Activated CD4-positive, alpha-beta T cell treated with anti-CD3 and anti-CD28 coated beads, Interleukin-2, amount 50 U/mL, for 24 hours (primary cell): ENCODE data around the gene RBM14.
"Not testable (repeated sequence)": the region's sequence is repeated elsewhere in the genome, so short reads cannot be mapped to it uniquely, and the experiment has no call there.

ENCODE experiments used
- DNase-seq, 2 donors: peaks; one replicate each; pipeline ENCODE4 v3.0.0-alpha.2; 2020; ENCODE audit warnings: low read depth in 1 of 2, low spot score in 1 of 2

RBM14 gene

DNA sequence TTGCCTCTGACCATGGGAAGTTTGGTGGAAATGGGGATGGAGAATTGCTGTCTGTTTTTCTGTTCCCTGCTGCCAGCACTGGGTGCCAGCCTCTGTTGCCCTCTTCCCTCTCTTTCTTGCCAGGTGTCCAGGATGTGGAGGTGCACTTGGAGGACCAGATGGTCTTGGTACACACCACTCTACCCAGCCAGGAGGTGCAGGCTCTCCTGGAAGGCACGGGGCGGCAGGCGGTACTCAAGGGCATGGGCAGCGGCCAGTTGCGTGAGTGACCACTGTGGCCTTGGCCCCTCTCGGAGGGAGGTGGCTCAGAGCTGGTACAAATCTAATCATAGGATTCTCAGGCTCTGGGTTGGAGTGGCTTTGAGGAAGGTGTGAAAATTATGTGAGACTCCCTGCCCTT lies 17.4 kb upstream of the RBM14 start:
- no peak for DNase-seq

GRCh38 chr11:66600219-66600618 lies 16.2 kb upstream of the RBM14 start:
- DNase-seq = no peak

DNA sequence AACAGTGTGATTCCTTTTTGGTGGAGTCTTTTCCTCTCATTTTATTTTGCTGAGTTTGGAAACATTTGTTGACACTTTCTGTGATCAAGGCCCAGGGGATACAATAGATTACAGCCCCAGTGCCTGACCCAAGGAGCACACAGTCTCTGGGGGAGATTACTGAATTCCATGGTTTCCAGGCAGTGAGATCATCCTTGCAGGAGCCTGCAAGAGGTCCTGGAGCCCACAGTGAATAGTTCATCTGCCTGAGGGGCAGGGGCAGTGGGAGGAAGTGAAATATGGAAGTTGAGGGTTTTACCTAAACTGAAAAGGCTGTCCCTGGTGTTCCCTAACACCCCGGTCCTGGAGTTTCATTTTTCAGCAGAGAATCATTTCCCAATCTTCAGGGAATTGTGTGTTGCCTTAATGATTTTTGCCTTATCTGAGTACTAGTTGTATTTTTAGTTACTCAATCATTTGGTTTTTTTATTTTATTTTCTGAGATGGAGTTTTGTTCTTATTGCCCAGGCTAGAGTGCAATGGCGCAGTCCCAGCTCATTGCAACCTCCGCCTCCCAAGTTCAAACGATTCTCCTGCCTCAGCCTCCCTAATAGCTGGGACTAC lies 15.7 kb upstream of the RBM14 start:
- no peak for DNase-seq

- DNase-seq = no peak
Measured at GRCh38 chr11:66603072-66603471, 13.4 kb upstream of the RBM14 start.

DNA sequence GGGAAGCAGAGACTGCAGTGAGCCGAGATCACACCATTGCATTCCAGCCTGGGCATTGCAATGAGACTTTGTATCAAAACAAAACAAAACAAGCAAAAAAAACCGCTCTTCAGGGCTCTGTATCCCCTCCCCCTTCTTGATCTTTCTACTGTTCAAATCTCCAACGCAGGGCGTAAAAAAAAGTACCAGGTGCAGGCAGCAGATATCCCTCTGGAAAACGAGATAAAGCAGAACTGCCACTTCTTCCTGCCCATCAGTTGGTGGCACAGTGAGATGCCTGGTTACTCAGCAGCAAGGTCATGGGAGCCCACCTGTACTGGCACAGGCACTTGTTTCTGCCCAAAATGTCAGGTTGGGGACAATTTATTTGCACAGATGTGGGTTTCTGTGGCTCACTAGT lies 12.3 kb upstream of the RBM14 start:
- no peak for DNase-seq

- DNase-seq = not testable (repeated sequence)
Measured at GRCh38 chr11:66606608-66607007, 9.8 kb upstream of the RBM14 start.

- no peak for DNase-seq
Measured at GRCh38 chr11:66607126-66607834, 9.2 kb upstream of the RBM14 start.

DNA sequence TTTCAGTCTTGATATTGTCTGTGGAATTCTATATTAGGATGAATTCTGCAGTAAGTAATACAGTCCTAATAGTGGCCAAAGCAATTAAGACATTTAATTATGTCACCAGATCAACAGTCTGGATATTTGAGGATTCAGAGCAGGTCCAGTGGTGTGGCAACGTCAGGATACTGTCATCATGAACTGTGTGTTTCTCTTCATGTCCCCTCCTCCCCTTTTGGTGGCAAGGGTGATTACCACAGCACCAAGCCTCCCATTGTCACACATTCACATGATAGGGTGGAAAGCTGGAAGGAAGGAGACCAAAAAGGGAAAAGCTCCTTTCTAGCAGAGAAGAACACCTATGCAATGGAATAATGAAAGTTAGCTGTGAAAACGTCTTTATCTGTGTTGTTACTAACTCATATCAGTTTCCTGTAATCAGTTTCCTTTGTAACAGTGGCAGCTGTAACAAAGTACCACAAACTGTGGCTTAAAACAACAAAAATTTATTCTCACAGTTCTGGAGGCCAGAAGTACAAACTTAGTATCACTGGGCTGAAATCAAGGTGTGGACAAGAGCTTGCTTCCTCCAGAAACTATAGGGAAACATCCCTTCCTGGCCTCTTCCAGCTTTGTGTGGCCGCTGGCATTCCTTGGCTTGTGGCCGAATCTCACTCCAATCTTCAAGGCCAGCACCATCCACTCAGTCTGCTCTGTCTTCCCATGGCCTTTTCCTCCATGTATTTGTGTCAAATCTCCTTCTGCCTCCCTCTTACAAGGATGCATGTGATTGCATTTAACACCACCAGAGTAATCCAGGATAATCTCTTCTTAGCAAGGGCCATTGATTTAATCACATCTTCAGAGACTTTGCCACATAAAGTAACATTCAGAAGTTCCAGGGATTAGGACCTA lies 6.5 kb upstream of the RBM14 start:
- no peak for DNase-seq

DNA sequence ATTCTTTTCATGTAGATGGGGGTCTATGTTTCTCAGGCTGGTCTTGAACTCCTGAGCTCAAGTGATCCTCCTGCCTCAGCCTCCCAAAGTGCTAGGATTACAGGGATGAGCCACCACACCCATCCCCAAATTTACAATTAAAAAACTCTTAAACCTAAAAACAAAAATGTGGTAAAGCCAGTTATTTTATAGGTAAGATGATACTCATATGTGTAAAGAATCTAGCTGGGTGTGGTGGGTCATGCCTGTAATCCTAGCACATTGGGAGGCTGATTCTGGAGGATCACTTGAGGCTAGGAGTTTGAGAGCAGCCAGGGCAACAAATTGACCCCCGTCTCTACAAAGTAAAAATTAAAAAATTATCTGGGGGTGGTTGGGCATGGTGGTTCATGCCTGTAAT lies 4.0 kb upstream of the RBM14 start:
- DNase-seq = no peak

DNA sequence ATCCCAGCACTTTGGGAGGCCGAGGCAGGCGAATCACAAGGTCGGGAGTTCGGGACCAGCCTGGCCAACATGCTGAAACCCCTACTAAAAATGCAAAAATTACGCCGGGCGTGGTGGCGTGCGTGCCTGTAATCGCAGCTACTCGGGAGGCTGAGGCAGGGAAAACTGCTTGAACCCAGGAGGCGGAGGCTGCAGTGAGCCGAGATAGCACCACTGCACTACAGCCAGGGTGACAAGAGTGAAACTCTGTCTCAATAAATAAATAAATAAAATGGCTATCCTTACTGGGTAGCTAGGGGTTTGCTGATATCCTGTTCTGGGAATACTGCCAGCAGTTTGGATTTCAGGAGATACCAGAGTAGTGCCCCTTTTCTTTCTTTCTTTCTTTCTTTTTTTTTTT lies 2.4 kb upstream of the RBM14 start:
- DNase-seq = no peak

DNA sequence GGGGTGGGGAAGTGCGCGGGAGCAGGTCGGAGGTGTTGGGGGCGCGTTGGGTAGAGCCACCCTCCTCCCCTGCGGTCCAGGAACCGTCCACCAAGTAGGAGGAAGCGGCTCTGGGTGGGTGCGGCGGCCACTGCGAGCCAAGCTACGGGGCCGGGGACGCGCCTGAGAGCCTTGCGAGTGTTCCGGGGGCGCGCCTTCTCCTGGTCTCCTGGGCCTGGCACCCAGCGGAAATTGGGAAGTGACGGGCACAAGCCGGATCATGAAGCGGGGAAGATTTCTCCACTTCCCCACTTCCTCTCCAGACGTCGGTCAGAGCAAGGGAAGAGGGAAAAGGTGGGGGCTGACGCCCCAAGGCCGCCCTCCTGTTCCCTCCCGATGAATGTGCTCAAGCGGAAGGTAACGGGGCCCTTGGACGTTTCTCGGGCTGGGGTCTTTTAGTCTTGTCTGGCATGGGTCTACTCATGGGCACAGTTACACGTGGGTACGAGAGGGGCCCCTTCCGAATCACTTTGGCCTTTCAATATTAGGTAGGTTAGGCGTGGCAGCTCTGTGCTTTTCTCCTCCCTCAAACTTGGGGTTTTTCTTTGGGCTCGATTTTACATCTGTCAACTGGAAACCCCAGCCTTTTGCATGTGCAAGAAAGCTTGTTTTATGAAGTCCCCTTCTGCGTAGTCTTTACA lies 865 bp downstream of the RBM14 start:
- DNase-seq = no peak

DNA sequence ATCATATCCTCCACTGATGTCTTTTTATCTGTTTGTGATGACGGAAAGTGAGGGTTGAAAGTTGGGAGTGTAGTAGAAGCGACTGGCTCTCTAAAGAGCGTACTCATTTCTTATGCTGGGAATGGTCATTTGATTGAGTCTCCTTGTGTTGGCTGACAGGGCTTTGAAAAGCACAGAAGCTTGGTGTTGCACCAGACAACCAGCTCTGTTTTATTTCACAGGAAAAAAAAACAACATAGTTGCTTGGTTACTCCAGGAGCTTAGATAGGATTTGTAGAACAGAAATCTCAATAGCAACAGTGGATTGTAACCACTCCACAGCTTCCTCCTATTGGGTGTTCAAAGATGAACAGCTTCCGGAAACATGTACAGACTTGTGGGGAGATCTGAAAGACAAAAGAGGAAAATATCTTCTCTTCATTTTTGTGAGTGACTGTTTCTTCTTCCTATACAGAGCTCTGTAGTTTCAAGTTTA lies 2.7 kb downstream of the RBM14 start:
- no peak for DNase-seq

DNA sequence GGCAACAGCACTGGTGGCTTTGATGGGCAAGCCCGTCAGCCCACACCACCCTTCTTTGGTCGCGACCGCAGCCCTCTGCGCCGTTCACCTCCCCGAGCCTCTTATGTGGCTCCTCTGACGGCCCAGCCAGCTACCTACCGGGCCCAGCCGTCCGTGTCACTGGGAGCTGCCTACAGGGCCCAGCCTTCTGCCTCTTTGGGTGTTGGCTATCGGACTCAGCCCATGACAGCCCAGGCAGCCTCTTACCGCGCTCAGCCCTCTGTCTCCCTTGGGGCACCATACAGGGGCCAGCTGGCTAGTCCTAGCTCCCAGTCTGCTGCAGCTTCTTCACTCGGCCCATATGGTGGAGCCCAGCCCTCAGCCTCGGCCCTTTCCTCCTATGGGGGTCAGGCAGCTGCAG lies 8.0 kb downstream of the RBM14 start:
- DNase-seq = no peak

DNA sequence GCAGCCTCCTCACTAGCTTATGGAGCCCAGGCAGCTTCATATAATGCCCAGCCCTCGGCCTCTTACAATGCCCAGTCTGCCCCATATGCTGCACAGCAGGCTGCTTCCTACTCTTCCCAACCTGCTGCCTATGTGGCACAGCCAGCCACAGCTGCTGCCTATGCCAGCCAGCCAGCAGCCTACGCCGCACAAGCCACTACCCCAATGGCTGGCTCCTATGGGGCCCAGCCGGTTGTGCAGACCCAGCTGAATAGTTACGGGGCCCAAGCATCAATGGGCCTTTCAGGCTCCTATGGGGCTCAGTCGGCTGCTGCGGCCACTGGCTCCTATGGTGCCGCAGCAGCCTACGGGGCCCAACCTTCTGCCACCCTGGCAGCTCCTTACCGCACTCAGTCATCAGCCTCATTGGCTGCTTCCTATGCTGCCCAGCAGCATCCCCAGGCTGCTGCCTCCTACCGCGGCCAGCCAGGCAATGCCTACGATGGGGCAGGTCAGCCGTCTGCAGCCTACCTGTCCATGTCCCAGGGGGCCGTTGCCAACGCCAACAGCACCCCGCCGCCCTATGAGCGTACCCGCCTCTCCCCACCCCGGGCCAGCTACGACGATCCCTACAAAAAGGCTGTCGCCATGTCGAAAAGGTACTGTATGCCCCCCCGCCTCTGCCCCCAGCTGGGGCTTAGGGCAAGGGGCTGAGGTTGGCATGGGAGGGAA lies 8.8 kb downstream of the RBM14 start:
- DNase-seq = no peak

DNA sequence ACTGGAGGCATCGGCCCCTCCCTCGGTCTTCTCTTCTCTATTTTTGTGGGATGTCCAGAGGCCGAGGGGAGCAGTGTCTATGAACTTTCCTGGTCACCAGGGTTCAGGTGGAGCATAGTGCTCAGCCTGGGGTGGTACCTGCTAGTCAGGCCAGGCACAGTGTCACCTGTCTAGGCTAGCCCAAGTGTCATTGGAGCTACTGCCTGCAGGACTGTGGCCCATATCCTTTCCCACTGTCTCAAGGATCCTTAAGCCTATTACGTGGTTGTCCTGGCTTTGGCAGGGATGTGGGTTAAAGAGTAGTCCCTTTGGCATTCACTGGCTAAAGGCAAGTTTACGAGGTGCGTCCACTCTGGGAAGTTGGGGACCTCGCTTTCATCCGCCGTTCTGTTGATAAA lies 9.3 kb downstream of the RBM14 start:
- DNase-seq = no peak

DNA sequence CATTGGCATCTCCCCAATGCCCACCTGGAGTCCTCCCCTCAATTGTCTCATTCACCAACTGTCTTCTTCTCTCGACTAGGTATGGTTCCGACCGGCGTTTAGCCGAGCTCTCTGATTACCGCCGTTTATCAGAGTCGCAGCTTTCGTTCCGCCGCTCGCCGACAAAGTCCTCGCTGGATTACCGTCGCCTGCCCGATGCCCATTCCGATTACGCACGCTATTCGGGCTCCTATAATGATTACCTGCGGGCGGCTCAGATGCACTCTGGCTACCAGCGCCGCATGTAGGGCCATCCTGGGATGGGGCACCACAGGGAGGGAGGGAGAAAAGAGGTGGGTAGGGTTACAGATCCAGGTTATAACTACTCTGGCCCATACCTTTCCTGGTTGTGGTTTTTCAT lies 10.0 kb downstream of the RBM14 start:
- DNase-seq = no peak

GRCh38 chr11:66626926-66627325 lies 10.5 kb downstream of the RBM14 start:
- no peak for DNase-seq

- DNase-seq = no peak
Measured at GRCh38 chr11:66628061-66628603, 11.7 kb downstream of the RBM14 start.

- no peak for DNase-seq
Measured at GRCh38 chr11:66629356-66629755, 12.9 kb downstream of the RBM14 start.

DNA sequence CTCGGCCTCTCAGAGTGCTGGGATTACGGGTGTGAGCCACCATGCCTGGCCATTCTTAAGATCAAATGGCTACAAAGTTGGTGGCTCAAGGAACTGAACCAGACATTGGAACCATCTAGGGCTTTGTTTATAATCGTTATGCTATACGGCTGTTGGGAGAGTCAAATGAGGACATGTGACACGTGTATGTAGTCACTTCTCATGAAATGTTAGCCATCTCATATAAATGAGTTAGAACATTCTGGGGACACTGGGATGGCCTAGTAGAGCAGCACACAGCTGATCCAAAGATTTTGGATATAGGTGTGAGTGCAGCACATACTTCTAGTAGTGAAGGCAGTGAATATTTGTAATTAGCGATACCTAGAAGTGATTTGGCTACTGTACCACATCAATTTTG lies 15.5 kb downstream of the RBM14 start:
- no peak for DNase-seq

DNA sequence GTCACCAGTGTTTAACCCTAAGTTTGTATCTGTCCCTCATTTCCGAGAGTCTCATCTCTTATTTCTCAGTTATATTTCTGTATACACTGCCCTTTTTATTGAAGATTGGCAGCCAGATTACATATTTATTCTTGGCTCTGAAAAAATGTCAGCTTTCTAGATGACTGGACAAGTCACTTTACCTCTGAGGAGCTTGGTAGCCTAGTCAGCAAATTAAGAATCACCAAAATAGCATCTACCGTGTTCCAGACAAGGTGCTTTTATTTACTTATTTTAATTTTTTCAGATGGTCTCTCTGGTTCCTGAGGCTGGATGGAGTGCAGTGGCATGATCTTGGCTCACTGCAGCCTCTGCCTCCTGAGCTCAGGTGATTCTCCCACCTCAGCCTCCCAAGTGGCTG lies 16.5 kb downstream of the RBM14 start:
- no peak for DNase-seq
